ENCODE results near the gene CNN2. TPM values are rescaled to one million over a fixed set of nuclear protein-coding genes. Genes with fewer than 3 reads are reported as not detected.
A peak's percentile ranks its signal among the peaks of the same experiment; 100 is the strongest.

The CNN2 gene
- total and polyA plus RNA-seq, 2 of the 13 experiments (the other 11 are each of a cell fraction or from before 2014, with no cell fraction given), result 63.6 to 70.0 TPM

DNA sequence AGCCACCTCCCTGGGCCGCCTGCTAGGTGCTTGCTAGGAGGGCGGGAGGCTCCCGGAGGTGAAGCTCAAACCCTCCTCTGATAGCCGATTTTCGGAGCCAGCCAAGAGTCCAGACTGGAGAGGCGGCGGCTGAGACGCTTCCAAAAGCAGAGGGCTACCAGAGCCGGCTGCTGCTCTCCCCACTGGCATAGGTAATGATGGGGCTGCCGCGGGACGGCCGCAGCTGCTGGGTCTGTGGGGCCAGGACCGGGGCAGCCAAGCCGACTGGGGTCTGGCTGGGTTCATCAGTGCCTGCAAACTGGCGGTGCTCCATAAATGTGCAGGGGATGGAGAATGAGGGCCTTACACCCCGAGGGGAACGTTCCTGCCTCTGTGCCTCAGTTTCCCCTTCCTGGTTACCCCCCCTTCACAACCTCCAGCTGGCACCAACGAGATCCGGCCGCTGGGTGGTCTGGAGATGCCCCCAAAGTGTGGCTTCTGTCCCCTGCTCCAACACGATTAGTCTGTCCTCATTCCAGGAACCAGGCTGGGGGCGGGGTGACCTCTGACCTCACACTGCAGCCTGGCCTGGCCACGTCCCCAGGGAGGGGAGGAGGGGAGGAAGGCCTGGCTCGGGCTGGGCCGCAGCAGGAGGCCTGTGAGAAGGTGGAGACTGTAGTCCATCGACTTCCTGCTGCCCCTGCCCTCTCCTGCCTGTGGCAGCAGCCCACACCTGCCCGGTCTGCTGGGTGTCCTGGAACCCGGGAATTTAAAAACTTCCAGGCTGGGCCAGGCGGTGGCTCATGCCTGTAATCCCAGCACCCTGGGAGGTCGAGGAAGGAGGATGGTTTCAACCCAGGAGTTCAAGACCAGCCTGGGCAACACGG, 46.0 kb upstream of the CNN2 start (continued):
- TF ChIP-seq, protein P1, sequence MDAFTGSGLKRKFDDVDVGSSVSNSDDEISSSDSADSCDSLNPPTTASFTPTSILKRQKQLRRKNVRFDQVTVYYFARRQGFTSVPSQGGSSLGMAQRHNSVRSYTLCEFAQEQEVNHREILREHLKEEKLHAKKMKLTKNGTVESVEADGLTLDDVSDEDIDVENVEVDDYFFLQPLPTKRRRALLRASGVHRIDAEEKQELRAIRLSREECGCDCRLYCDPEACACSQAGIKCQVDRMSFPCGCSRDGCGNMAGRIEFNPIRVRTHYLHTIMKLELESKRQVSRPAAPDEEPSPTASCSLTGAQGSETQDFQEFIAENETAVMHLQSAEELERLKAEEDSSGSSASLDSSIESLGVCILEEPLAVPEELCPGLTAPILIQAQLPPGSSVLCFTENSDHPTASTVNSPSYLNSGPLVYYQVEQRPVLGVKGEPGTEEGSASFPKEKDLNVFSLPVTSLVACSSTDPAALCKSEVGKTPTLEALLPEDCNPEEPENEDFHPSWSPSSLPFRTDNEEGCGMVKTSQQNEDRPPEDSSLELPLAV (CRISPR knock-in tag; conservative IDR thresholded peaks at IDR 0.05; ENCODE audit: low read depth), result no peak
- TF ChIP-seq KDM1A (CRISPR knock-in tag; IDR thresholded peaks at IDR 0.05) (no peak), GATAD1 (CRISPR knock-in tag; IDR thresholded peaks at IDR 0.05) (peak; percentile 70), ZFP90 (CRISPR knock-in tag; IDR thresholded peaks at IDR 0.05; ENCODE audit: borderline replicate concordance) (0 out of 2 replicates have a peak, but pooled peaks have one; percentile 29), ZNF605 (CRISPR knock-in tag; IDR thresholded peaks at IDR 0.05) (peak; percentile 86), ONECUT2 (CRISPR knock-in tag; IDR thresholded peaks at IDR 0.05) (peak; percentile 9; the same call in 1 of the 2 replicates), STAT5B (CRISPR knock-in tag; IDR thresholded peaks at IDR 0.05) (0 out of 2 replicates have a peak, but pooled peaks have one; percentile 32), ZNF333 (CRISPR knock-in tag; IDR thresholded peaks at IDR 0.05; ENCODE audit: borderline replicate concordance) (peak; percentile 88; the same call in 1 of the 2 replicates), KLF15 (CRISPR knock-in tag; IDR thresholded peaks at IDR 0.05; ENCODE audit: borderline replicate concordance) (no peak), ZNF354B (CRISPR knock-in tag; IDR thresholded peaks at IDR 0.05) (no peak), MAFF (IDR thresholded peaks at IDR 0.05; ENCODE audit: low read depth, low read length) (no peak), ZNF766 (CRISPR knock-in tag; IDR thresholded peaks at IDR 0.05; ENCODE audit: borderline replicate concordance) (peak; percentile 66; the same call in 1 of the 2 replicates), PCBP1 (IDR thresholded peaks at IDR 0.05; ENCODE audit: borderline replicate concordance, low read depth, low read length) (peak; percentile 86), TAF15 (IDR thresholded peaks at IDR 0.05; ENCODE audit: low read depth, low read length, poor library complexity, severe bottlenecking) (no peak), ZNF460 (CRISPR knock-in tag; IDR thresholded peaks at IDR 0.05; ENCODE audit: borderline replicate concordance) (peak; percentile 67; the same call in 1 of the 2 replicates), ZNF564 (CRISPR knock-in tag; IDR thresholded peaks at IDR 0.05) (peak; percentile 40; the same call in 1 of the 2 replicates), RBAK (CRISPR knock-in tag; IDR thresholded peaks at IDR 0.05) (no peak), SNAPC2 (CRISPR knock-in tag; IDR thresholded peaks at IDR 0.05) (0 out of 2 replicates have a peak, but pooled peaks have one; percentile 77), KLF12 (CRISPR knock-in tag; IDR thresholded peaks at IDR 0.05; ENCODE audit: borderline replicate concordance) (peak; percentile 64; the same call in 1 of the 2 replicates), NCOA1 (CRISPR knock-in tag; IDR thresholded peaks at IDR 0.05) (no peak), ZNF616 (CRISPR knock-in tag; IDR thresholded peaks at IDR 0.05; ENCODE audit: low read depth) (no peak)
- TF ChIP-seq, protein P2, sequence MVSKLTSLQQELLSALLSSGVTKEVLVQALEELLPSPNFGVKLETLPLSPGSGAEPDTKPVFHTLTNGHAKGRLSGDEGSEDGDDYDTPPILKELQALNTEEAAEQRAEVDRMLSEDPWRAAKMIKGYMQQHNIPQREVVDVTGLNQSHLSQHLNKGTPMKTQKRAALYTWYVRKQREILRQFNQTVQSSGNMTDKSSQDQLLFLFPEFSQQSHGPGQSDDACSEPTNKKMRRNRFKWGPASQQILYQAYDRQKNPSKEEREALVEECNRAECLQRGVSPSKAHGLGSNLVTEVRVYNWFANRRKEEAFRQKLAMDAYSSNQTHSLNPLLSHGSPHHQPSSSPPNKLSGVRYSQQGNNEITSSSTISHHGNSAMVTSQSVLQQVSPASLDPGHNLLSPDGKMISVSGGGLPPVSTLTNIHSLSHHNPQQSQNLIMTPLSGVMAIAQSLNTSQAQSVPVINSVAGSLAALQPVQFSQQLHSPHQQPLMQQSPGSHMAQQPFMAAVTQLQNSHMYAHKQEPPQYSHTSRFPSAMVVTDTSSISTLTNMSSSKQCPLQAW (CRISPR knock-in tag; IDR thresholded peaks at IDR 0.05), result peak; percentile 89
- TF ChIP-seq, protein P3, sequence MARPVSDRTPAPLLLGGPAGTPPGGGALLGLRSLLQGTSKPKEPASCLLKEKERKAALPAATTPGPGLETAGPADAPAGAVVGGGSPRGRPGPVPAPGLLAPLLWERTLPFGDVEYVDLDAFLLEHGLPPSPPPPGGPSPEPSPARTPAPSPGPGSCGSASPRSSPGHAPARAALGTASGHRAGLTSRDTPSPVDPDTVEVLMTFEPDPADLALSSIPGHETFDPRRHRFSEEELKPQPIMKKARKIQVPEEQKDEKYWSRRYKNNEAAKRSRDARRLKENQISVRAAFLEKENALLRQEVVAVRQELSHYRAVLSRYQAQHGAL (CRISPR knock-in tag; IDR thresholded peaks at IDR 0.05; ENCODE audit: not compliant biosample characterization), result no peak
- TF ChIP-seq, protein P4, sequence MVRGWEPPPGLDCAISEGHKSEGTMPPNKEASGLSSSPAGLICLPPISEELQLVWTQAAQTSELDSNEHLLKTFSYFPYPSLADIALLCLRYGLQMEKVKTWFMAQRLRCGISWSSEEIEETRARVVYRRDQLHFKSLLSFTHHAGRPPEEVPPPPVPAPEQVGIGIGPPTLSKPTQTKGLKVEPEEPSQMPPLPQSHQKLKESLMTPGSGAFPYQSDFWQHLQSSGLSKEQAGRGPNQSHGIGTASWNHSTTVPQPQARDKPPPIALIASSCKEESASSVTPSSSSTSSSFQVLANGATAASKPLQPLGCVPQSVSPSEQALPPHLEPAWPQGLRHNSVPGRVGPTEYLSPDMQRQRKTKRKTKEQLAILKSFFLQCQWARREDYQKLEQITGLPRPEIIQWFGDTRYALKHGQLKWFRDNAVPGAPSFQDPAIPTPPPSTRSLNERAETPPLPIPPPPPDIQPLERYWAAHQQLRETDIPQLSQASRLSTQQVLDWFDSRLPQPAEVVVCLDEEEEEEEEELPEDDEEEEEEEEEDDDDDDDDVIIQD (CRISPR knock-in tag; IDR thresholded peaks at IDR 0.05; ENCODE audit: low read depth), result no peak

Measured in HepG2 (cell line).